Measurements from ENCODE around the gene CCL17. TPM values are rescaled to one million over a fixed set of nuclear protein-coding genes. Genes with fewer than 3 reads are reported as not detected.

The CCL17 gene
- total and polyA plus RNA-seq, 2 of the 4 experiments (the other 2 are of a cell fraction) = not detected

- ChIA-PET CTCF (no interaction called here), POLR2A (ENCODE audit: unreplicated experiment) (no interaction called here)
- Histone ChIP-seq H2BK5ac (ENCODE audit: low read depth, low read length, poor library complexity, severe bottlenecking) (no peak overlapping the region), H3K4me2 (ENCODE audit: low read depth, low read length) (no peak overlapping the region), H4K5ac (ENCODE audit: low read depth, low read length) (no peak overlapping the region), H3K18ac (ENCODE audit: low read depth, low read length) (no peak overlapping the region), H3K56ac (ENCODE audit: extremely low read depth, insufficient read depth, low read length) (no peak overlapping the region), H3K4me3 (ENCODE audit: insufficient read depth, low read depth, low read length) (no peak overlapping the region), H3K27me3 (ENCODE audit: control insufficient read depth, insufficient read depth, low read length) (no peaks in the 10 kb centered on the region), H3K9me3 (ENCODE audit: control insufficient read depth, insufficient read depth, low read length) (peaks cover 2% of the 10 kb centered on the region), H4K91ac (ENCODE audit: insufficient read depth, low read depth, low read length) (no peak overlapping the region), H2BK120ac (ENCODE audit: low read depth, low read length) (no peak overlapping the region), H3K9me1 (ENCODE audit: insufficient read depth, low read length) (0 out of 2 replicates have a peak, but pooled peaks cover 3% of the 10 kb centered on the region), H2AK5ac (ENCODE audit: low read depth, low read length) (no peak overlapping the region), H4K20me1 (ENCODE audit: insufficient read depth, low read length) (no peaks in the 10 kb centered on the region; the same call in 1 of the 2 replicates), H3K9ac (ENCODE audit: low read depth, low read length) (no peak overlapping the region), H4K8ac (ENCODE audit: low read depth in 2 of 2, low read length in 2 of 2) (no peak overlapping the region), H3K23ac (ENCODE audit: low read depth, low read length) (no peak overlapping the region), H3K14ac (replicated peaks; ENCODE audit: low read depth, low read length) (no peak overlapping the region), H3K79me1 (ENCODE audit: low read depth in 1 of 2, low read length in 2 of 2) (peaks cover 44 to 72% of the 10 kb centered on the region in 2 experiments), H2BK15ac (ENCODE audit: low read depth, low read length) (no peak overlapping the region), H3K4ac (ENCODE audit: low read depth, low read length) (no peak overlapping the region), H2AK9ac (replicated peaks; ENCODE audit: low read depth, low read length, poor library complexity) (no peak overlapping the region), H3K27ac (ENCODE audit: insufficient read depth, low read length) (no peak overlapping the region), H3K36me3 (ENCODE audit: control insufficient read depth, insufficient read depth, low read length) (peaks cover 4% of the 10 kb centered on the region), H3K4me1 (ENCODE audit: control insufficient read depth, insufficient read depth, low read length) (peaks cover 3% of the 10 kb centered on the region), H2BK20ac (ENCODE audit: low read depth, low read length) (no peak overlapping the region), H2AFZ (replicated peaks; ENCODE audit: low read length, poor library complexity) (no peak overlapping the region)
- TF ChIP-seq CHD1 (IDR thresholded peaks at IDR 0.05; ENCODE audit: low read depth, low read length) = no peak
- TF ChIP-seq, protein P1, sequence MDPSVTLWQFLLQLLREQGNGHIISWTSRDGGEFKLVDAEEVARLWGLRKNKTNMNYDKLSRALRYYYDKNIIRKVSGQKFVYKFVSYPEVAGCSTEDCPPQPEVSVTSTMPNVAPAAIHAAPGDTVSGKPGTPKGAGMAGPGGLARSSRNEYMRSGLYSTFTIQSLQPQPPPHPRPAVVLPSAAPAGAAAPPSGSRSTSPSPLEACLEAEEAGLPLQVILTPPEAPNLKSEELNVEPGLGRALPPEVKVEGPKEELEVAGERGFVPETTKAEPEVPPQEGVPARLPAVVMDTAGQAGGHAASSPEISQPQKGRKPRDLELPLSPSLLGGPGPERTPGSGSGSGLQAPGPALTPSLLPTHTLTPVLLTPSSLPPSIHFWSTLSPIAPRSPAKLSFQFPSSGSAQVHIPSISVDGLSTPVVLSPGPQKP (IDR thresholded peaks at IDR 0.05; ENCODE audit: borderline replicate concordance, low read depth, low read length) = no peak
- TF ChIP-seq RAD21 (IDR thresholded peaks at IDR 0.05; ENCODE audit: low read length) = no peak
- TF ChIP-seq SMC3 (IDR thresholded peaks at IDR 0.05; ENCODE audit: low read depth, low read length) = no peak
- TF ChIP-seq, protein P2, sequence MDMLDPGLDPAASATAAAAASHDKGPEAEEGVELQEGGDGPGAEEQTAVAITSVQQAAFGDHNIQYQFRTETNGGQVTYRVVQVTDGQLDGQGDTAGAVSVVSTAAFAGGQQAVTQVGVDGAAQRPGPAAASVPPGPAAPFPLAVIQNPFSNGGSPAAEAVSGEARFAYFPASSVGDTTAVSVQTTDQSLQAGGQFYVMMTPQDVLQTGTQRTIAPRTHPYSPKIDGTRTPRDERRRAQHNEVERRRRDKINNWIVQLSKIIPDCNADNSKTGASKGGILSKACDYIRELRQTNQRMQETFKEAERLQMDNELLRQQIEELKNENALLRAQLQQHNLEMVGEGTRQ (IDR thresholded peaks at IDR 0.05; ENCODE audit: low read depth, low read length) = no peak
- TF ChIP-seq NFE2L2 (IDR thresholded peaks at IDR 0.05; ENCODE audit: low read depth, low read length) = no peak
- no peak for TF ChIP-seq MAFK (IDR thresholded peaks at IDR 0.05; ENCODE audit: low read depth, low read length)
- TF ChIP-seq RFX5 (IDR thresholded peaks at IDR 0.05; ENCODE audit: low read depth, low read length) = no peak
- no peak for TF ChIP-seq FOS (IDR thresholded peaks at IDR 0.05; ENCODE audit: low read depth, low read length)
- no peak for TF ChIP-seq CEBPB (IDR thresholded peaks at IDR 0.05; ENCODE audit: low read depth, low read length)
- no TSS peak for BruUV-seq (replicated peaks)
- WGBS, 2 experiments (ENCODE audit: extremely low coverage in 2 of 2, insufficient read length in 1 of 2) = no CpG with 5 or more reads among the region's 2 CpGs
- intact Hi-C loops (cut with micrococcal nuclease) (no loop called here), dilution Hi-C loops (cut with HindIII; ENCODE audit: low sequenced_read_pairs, unreplicated experiment) (no loop called here), in situ Hi-C loops (cut with MboI; ENCODE audit: low sequenced_read_pairs) (no loop called here)
- ATAC-seq (ENCODE audit: low read depth) = no peak
- DNase-seq = no peak
These were observed 40.9 kb downstream of the CCL17 start for GRCh38 chr16:57445510-57445909.

Measured in IMR-90 (cell line).